ENCODE data around the gene OR2J2.
"Not testable (repeated sequence)": the region's sequence is repeated elsewhere in the genome, so short reads cannot be mapped to it uniquely, and the experiment has no call there.

The OR2J2 gene

DNA sequence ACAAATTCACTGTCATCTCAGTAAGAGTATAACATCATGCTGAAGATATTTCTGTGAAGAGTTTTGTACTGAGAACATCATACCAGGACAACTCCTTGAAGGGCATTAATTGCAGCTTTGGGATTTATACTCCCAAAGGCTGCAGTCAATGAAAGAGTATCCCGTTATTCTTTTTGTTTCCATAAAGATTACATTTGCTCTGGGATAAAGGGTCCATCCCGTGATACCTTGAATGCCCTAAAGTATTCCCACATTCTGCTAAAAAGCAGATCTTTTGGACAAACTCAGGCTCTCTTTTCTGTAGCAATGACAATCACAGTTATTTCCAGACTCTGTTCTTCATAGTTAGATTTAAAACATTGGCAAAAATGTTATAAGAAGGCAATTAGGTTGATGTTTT lies at the start of gene OR2J2:
TSS of gene OR2J2 (plus strand) at position 301 of the 400 bp plus-strand sequence. CDS start 2,729 bp downstream, outside the sequence.
- not testable (repeated sequence) for DNase-seq

DNA sequence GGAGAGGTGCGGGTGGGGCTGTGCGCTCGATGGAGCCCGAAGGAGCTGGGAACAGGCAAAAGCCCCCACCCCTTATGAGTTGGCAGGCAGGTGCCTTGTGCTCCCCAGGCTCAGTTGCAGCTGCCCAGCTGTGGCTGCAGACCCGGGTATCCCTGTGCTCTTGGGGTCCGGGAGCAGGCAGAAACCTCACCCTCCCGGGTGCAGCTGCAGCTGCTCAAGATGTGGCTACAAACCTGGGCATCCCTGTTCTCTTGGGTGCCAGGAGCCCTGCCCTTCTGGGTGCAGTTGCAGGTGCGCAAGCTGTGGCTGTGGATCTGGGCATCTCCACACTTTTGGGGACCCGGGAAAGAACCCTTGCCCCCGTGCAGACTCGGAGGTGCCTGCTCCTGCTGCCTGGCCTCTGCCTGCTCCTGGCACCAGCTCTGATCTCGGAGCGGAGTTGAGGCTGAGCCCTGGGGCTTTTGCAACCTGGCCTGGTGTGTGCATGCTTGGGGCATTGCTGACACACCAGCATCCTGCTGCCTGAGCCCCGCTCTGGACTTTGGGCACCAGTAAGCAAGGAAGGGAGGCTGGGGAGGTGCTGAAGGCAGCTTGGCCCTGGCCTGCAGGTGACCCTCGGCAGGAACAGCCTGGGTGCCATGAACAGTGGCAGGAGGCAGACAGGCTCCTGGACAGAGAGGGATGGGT lies 41.2 kb upstream of the OR2J2 start:
- DNase-seq: no peak

DNA sequence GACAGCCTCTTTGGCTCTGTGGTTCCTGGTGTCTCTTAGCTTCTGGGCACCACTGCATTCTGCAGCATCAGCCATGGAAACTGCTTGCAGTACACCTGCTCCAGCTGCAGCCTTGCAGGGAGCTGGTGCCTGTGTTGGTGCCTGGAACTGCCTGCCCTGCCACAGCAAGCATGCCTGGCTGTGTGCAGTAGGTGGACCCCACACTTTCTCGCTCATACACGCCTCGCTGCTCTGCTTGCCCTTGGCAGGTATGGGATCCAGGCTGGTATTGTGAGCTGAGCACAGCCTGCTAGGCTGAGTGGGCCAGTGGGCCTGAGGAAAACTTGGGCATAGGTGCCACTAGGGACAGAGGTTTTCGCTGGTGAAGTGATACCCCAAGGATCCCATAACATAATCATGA lies 40.1 kb upstream of the OR2J2 start:
- no peak for DNase-seq

GRCh38 chr6:29131691-29132090 lies 39.0 kb upstream of the OR2J2 start:
- no peak for DNase-seq

DNA sequence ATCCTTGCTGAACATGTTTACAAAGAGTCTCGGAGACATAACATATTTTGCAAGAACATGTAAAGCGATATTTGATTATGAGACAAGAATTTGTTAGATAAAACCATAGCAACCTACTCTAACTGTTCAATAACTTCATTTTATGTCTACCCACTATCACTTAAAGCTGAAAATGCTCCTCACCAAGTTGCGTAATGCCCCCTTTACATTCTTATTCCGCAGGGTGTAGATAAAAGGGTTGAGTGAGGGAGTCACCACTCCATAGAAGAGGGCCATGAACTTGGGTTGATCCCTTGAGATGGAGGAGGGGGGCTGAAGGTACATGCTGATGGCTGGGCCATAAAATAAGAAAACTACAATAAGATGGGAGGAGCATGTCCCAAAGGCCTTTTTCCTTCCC lies 33.0 kb upstream of the OR2J2 start:
- no peak for DNase-seq

DNA sequence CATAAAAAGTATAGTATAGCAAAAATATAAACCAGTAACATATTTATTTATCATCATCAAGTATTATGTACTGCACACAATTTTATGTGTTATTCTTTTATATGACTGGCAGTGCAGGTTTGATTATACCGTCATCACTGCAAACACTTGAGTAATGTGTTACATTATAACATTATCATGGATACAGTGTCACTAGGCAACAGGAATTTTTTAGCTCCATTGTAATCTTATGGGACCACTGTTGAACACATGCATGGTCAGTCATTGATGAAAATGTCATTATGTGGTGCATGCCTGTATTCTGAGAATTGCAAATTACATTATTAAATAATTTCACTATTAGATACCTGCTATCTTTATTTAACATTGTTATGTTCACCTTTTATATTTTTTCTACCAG lies 29.1 kb upstream of the OR2J2 start:
- no peak for DNase-seq

DNA sequence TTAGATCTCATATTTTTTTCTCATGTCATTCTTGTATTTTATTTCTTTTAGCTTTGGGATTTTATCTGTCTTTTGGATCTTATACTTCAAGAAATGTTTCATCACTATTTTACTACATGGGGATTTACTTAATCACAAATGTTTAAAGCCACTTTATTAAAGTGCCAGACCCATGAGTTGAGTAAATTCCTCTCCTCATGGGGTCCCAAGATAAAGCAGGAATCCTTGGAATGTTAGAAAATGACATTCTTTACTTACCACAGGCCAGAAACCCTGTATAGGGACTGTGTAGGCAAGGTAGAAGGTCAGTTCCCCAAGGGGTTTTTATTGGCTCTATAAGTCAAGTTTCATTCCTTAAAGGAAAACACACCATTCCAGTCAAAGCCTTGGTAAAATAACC lies 28.4 kb upstream of the OR2J2 start:
- no peak for DNase-seq

- DNase-seq: no peak
Observed at GRCh38 chr6:29146179-29146578, 24.5 kb upstream of the OR2J2 start.

DNA sequence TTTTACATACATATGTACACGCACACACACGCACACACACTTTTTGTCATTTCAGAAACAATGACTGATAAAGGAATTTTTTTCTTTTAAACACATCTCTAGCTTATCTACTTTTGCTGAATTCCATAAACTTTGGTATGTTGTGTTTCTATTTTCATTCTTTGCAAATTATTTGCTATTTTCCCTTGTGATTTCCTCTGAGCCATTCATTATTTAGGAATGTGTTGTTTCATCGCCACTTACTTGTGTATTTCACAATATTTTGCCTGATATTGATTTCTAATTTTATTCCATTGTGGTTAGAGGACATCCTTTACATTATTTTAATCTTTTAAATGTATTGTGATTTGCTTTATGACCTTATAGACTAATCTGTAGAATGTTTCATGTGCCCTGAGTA lies 23.6 kb upstream of the OR2J2 start:
- no peak for DNase-seq

- DNase-seq: not testable (repeated sequence)
Observed at GRCh38 chr6:29149444-29149843, 21.3 kb upstream of the OR2J2 start.

DNA sequence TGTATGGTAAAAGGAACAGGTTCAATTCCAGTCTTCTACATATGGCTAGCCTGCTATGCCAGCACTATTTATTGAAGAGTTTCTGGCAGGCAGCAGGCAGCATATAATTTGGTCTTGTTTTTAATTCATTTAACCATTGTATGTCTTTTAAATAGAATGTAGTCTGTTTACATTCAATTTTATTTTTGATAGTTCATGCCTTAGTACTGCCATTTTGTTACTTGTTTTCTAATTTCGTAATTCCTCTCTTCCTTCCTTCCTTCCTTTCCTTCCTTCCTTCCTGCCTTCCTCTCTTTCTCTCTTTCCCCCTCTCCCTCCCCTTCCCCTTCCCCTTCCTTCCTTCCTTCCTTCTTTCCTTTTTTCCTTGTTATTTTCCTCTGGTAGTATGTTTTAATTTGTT lies 17.6 kb upstream of the OR2J2 start:
- DNase-seq: no peak

GRCh38 chr6:29155182-29155581 lies 15.5 kb upstream of the OR2J2 start:
- not testable (repeated sequence) for DNase-seq

DNA sequence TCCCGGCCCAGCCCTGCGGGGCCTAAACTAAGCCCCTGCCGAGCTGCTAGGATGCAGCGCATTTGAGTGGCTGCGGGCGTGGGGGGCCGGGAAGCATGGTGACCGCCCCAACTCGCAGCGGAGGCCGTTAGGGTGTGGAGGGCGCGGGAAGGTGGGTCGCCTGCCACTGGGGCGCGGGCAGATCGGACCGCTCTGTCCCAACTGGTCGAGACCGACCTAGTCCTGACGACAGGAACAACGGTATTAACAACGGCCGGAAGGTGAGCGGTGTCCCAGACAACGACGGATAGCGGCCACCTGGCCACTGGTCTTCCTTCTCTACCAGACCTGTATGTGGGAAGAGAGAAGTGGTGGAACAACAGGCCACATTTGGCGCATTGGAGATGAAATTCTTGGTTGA lies 10.8 kb upstream of the OR2J2 start:
- DNase-seq: not testable (repeated sequence)

GRCh38 chr6:29165571-29165970 lies 5.1 kb upstream of the OR2J2 start:
- DNase-seq: not testable (repeated sequence)

GRCh38 chr6:29171736-29172135 lies 1.0 kb downstream of the OR2J2 start:
- DNase-seq: no peak

DNA sequence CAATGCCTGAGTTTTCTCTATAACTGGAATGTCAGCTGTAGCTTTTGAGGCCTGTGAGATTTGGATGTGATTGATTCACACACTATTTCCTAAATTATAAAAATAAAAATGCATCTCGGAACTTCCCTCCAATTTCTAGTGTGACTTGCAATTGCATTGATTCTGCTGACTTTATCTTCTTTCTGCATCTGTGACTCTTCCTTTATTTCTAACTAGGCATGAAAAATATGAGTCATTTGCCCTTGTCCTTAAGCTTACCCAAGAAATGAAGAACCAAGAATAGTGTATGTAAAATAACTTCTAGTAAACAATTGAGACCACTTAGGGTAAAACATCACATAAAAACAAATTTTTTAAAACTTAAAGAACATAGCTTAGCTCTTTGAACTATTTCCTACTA lies 12.9 kb downstream of the OR2J2 start:
- no peak for DNase-seq

DNA sequence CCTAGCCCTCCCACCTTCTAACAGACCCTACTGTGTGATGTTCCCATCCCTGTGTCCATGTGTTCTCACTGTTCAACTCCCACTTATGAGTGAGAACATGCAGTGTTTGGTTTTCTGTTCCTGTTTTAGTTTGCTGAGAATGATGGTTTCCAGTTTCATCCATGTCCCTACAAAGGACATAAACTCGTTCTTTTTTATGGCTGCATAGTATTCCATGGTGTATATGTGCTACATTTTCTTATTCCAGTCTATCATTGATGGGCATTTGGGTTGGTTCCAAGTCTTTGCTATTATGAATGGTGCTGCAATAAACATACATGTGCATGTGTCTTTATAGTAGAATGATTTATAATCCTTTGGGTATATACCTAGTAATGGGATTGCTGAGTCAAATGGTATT lies 18.0 kb downstream of the OR2J2 start:
- DNase-seq: not testable (repeated sequence)

DNA sequence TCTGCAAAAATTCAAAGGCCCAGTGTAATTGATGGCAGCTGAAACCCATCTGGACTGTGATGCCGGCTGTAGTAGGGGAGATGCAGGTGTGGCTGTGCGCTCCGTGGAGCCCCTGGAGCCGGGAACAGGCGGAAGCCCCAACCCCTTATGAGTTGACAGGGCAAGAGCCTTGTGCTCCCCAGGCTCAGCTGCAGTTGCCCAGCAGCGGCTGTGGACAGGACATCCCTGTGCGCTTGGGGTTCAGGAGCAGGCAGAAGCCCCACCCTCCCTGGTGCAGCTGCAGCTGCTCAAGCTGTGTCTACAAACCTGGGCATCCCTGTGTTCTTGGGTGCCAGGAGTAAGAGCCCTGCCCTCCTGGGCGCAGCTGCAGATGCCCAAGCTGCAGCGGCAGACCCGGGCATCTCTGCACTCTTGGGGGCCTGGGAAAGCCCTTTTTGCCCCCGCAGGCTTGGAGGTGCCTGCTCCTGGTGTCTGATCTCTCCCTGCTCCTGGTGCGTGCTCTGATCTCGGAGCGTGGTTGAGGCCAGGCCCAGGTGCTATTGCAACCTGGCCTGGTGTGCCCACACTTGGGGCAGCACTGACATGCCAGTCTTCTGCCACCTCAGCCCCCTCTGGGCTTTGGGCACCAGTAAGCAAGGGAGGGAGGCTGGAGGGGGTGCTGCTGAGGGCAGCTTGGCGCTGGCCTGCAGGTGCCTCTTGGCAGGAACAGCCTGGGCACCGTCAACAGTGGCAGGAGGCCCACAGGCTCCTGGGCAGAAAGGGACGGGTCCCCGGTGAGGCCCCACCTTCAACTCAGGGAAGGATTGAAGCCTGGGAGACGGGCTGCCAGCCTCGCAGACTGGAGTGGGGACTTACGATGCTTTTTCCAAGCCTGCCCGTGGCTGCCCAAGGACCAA lies 30.3 kb downstream of the OR2J2 start:
- DNase-seq: no peak

GRCh38 chr6:29201966-29202365 lies 31.3 kb downstream of the OR2J2 start:
- DNase-seq: no peak

DNA sequence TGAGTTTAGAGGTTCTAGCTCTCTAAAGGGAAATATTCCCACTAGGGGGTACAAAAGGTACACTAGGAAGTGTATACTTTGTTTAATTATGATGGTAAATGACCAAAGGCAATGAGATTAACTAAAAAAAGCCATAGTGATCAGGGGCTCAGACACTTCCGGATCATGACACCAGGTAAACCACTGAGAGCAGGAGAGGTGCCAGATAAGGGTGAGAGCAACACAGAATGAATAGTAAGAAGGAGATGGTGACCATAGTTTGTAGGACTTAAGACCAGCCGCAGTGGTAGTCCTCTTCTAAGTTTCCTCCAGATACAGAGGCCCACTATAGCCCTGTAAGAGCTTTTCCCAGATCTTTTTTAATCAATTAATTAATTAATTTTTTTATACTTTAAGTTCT lies 40.8 kb downstream of the OR2J2 start:
- DNase-seq: no peak

- no peak for DNase-seq
Observed at GRCh38 chr6:29216528-29216927, 45.8 kb downstream of the OR2J2 start.

- not testable (repeated sequence) for DNase-seq
Observed at GRCh38 chr6:29217242-29217641, 46.5 kb downstream of the OR2J2 start.

DNA sequence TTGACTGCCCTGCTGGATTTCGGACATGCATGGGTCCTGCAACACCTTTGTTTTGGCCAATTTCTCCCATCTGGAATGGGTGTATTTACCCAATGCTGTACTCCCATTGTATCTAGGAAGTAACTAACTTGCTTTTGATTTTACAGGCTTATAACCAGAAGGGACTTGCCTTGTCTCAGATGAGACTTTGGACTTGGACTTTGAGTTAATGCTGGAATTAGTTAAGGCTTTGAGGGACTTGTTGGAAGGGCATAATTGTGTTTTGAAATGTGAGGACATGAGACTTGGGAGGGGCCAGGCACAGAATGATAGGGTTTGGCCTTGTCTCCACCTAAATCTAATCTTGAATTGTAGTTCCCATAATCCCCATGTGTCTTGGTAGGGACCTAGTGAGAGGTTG lies 47.3 kb downstream of the OR2J2 start:
- not testable (repeated sequence) for DNase-seq

All from activated CD4-positive, alpha-beta T cell treated with anti-CD3 and anti-CD28 coated beads, Interleukin-2, amount 50 U/mL, for 4 hours (primary cell).